HepG2 (cell line): ENCODE data around the gene TMEM114. TPM values are rescaled to one million over a fixed set of nuclear protein-coding genes. Genes with fewer than 3 reads are reported as not detected.
A peak's percentile ranks its signal among the peaks of the same experiment; 100 is the strongest.

Experiments used
- ATF7 ChIP-seq, 2 experiments: fragments of 450-650 bp in 1 of 2; sonication (generic) in 1 of 2; formaldehyde crosslinking in 1 of 2; IDR thresholded peaks; 2 replicates each; pipeline versions ENCODE4 v1.4.0 to v1.6.1; 2016 to 2020; ENCODE audit warnings: antibody characterized with exemption in 1 of 2, mild to moderate bottlenecking in 1 of 2, missing genetic modification reagents in 1 of 2
- NAIF1 ChIP-seq: sonication (generic); formaldehyde crosslinking; IDR thresholded peaks from 2 replicates; pipeline ENCODE4 v1.5.0; 2020; ENCODE audit warnings: mild to moderate bottlenecking, missing genetic modification reagents, borderline replicate concordance
- NFE2L2 ChIP-seq: fragments of 150-350 bp; IDR thresholded peaks from 2 replicates; pipeline ENCODE4 v1.6.1; 2014; ENCODE audit warnings: low read length
- PHF20 ChIP-seq: sonication (generic); formaldehyde crosslinking; IDR thresholded peaks from 2 replicates; pipeline ENCODE4 v1.5.0; 2020; ENCODE audit warnings: mild to moderate bottlenecking, missing genetic modification reagents
- POLR2G ChIP-seq: fragments of 200-400 bp; formaldehyde crosslinking; IDR thresholded peaks from 2 replicates; pipeline ENCODE4 v1.6.1; 2018; ENCODE audit warnings: mild to moderate bottlenecking, low read depth, low read length, moderate library complexity
- RFX3 ChIP-seq: IDR thresholded peaks from 2 replicates; pipeline ENCODE4 v1.6.1; 2016; ENCODE audit warnings: missing biosample characterization, missing genetic modification reagents
- SETDB1 ChIP-seq: sonication (generic); formaldehyde crosslinking; IDR thresholded peaks from 2 replicates; pipeline ENCODE4 v1.5.1; 2020; ENCODE audit warnings: missing genetic modification reagents, mild to moderate bottlenecking, borderline replicate concordance
- TEAD2 ChIP-seq: sonication (generic); formaldehyde crosslinking; IDR thresholded peaks from 2 replicates; pipeline ENCODE4 v1.9.0; 2021; ENCODE audit warnings: missing genetic modification reagents
- polyA plus RNA-seq, 8 experiments: library from polyadenylated mRNA; depleted of rRNA in 3 of 8; stranded (reverse) in 7 of 8; unstranded in 1 of 8; fragments of >200 nt; fragmentation: Illumina TruSeq in 4 of 8; extraction: Trizol in 4 of 8; gene quantifications; 2 replicates each; pipeline versions ENCODE4 v1.2.1 to v1.2.3, GENCODE V29; 2011 to 2016; ENCODE audit warnings: low read depth in 4 of 8, missing spikeins in 1 of 8, mixed read lengths in 1 of 8; ENCODE audit not compliant: insufficient read depth in 1 of 8
- total RNA-seq, 5 experiments: library from RNA; depleted of rRNA; stranded (reverse); fragments of >200 nt; fragmentation: Illumina TruSeq; extraction: Trizol; gene quantifications; 2 replicates each; pipeline ENCODE4 v1.2.3, GENCODE V29; 2016; ENCODE audit warnings: low read depth in 1 of 5
- TF ChIP-seq, protein P1 (sequence below), 2 experiments: fragments of 450-650 bp in 1 of 2; sonication (generic) in 1 of 2; formaldehyde crosslinking in 1 of 2; IDR thresholded peaks; 2 replicates each; pipeline versions ENCODE4 v1.6.1 to v1.8.0; 2016 to 2022; ENCODE audit warnings: antibody characterized with exemption in 1 of 2, mild to moderate bottlenecking in 1 of 2, missing genetic modification reagents in 1 of 2
- TF ChIP-seq, protein P2 (sequence below), 2 experiments: IDR thresholded peaks; 2 replicates each; pipeline ENCODE4 v1.6.1; 2011 to 2012; ENCODE audit warnings: low read length in 2 of 2, borderline replicate concordance in 1 of 2, low read depth in 1 of 2, mild to moderate bottlenecking in 1 of 2, moderate library complexity in 1 of 2
- TF ChIP-seq, protein P3 (sequence below): IDR thresholded peaks from 2 replicates; pipeline ENCODE4 v1.6.1; 2016; ENCODE audit warnings: missing compliant biosample characterization, missing genetic modification reagents, borderline replicate concordance
- TF ChIP-seq, protein P4 (sequence below): sonication (generic); formaldehyde crosslinking; IDR thresholded peaks from 2 replicates; pipeline ENCODE4 v1.8.1; 2023; ENCODE audit warnings: mild to moderate bottlenecking, inconsistent platforms, moderate library complexity, missing genetic modification reagents, borderline replicate concordance

Gene TMEM114
- total and polyA plus RNA-seq, 2 of the 13 experiments (the other 11 are each of a cell fraction or from before 2014, with no cell fraction given) = not detected

DNA sequence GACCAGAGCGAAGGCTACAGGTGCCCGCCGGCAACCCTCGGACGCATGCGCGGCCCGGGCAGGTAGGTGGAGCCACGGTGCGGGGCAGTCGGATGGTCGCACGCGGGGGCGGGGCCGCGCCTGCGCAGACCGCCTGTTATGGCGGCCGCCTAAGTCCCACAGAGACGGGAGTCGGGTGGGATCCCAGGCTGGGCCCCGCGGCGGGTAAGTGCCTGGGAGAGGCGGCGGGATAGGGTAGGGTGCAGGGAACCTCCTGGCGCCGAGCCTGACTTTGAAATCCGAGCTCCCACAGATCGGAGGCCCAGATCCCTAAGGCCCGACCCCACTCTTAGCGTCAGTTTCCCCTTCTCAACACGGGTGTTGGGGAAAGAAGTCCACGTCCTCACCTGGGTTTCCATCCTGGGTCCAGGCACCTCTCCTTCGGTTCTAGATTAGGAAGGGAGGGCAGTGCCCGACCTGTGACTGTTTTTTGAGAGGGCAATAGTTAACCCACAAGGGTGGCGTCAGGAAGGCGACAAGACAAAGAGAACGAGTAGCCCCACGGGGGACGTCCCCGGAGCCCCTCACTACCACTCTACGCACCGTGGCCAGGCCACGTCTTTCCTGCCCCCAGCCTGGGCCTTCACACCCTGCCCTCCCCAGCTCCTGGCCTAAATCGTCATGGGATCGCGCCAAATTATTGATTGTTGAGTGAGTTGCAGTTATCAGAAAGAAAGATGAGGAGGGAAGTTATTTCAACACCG lies 31.4 kb upstream of the TMEM114 start, which contains the start of gene METTL22 (continued):
- TF ChIP-seq, protein P1, sequence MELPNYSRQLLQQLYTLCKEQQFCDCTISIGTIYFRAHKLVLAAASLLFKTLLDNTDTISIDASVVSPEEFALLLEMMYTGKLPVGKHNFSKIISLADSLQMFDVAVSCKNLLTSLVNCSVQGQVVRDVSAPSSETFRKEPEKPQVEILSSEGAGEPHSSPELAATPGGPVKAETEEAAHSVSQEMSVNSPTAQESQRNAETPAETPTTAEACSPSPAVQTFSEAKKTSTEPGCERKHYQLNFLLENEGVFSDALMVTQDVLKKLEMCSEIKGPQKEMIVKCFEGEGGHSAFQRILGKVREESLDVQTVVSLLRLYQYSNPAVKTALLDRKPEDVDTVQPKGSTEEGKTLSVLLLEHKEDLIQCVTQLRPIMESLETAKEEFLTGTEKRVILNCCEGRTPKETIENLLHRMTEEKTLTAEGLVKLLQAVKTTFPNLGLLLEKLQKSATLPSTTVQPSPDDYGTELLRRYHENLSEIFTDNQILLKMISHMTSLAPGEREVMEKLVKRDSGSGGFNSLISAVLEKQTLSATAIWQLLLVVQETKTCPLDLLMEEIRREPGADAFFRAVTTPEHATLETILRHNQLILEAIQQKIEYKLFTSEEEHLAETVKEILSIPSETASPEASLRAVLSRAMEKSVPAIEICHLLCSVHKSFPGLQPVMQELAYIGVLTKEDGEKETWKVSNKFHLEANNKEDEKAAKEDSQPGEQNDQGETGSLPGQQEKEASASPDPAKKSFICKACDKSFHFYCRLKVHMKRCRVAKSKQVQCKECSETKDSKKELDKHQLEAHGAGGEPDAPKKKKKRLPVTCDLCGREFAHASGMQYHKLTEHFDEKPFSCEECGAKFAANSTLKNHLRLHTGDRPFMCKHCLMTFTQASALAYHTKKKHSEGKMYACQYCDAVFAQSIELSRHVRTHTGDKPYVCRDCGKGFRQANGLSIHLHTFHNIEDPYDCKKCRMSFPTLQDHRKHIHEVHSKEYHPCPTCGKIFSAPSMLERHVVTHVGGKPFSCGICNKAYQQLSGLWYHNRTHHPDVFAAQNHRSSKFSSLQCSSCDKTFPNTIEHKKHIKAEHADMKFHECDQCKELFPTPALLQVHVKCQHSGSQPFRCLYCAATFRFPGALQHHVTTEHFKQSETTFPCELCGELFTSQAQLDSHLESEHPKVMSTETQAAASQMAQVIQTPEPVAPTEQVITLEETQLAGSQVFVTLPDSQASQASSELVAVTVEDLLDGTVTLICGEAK (IDR thresholded peaks at IDR 0.05) = no peak
- TF ChIP-seq, protein P1 (CRISPR knock-in tag; IDR thresholded peaks at IDR 0.05) = peak; percentile 83
- TF ChIP-seq NFE2L2 (no peak), TEAD2 (CRISPR knock-in tag) (no peak; the same call in 1 of the 2 replicates), POLR2G (peak; percentile 99), ATF7 (IDR thresholded peaks at IDR 0.05) (no peak), ATF7 (CRISPR knock-in tag; IDR thresholded peaks at IDR 0.05) (no peak), SETDB1 (no peak), RFX3 (CRISPR knock-in tag) (no peak), NAIF1 (CRISPR knock-in tag) (no peak), PHF20 (CRISPR knock-in tag) (peak; percentile 89)
- TF ChIP-seq, protein P2, sequence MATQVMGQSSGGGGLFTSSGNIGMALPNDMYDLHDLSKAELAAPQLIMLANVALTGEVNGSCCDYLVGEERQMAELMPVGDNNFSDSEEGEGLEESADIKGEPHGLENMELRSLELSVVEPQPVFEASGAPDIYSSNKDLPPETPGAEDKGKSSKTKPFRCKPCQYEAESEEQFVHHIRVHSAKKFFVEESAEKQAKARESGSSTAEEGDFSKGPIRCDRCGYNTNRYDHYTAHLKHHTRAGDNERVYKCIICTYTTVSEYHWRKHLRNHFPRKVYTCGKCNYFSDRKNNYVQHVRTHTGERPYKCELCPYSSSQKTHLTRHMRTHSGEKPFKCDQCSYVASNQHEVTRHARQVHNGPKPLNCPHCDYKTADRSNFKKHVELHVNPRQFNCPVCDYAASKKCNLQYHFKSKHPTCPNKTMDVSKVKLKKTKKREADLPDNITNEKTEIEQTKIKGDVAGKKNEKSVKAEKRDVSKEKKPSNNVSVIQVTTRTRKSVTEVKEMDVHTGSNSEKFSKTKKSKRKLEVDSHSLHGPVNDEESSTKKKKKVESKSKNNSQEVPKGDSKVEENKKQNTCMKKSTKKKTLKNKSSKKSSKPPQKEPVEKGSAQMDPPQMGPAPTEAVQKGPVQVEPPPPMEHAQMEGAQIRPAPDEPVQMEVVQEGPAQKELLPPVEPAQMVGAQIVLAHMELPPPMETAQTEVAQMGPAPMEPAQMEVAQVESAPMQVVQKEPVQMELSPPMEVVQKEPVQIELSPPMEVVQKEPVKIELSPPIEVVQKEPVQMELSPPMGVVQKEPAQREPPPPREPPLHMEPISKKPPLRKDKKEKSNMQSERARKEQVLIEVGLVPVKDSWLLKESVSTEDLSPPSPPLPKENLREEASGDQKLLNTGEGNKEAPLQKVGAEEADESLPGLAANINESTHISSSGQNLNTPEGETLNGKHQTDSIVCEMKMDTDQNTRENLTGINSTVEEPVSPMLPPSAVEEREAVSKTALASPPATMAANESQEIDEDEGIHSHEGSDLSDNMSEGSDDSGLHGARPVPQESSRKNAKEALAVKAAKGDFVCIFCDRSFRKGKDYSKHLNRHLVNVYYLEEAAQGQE (IDR thresholded peaks at IDR 0.05; ENCODE audit: borderline replicate concordance in 1 of 2, low read depth in 1 of 2, low read length in 2 of 2) = peak in 1 of 2 experiments; percentile 45; a peak in 1 of 4 replicates
- TF ChIP-seq, protein P3, sequence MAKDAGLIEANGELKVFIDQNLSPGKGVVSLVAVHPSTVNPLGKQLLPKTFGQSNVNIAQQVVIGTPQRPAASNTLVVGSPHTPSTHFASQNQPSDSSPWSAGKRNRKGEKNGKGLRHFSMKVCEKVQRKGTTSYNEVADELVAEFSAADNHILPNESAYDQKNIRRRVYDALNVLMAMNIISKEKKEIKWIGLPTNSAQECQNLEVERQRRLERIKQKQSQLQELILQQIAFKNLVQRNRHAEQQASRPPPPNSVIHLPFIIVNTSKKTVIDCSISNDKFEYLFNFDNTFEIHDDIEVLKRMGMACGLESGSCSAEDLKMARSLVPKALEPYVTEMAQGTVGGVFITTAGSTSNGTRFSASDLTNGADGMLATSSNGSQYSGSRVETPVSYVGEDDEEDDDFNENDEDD (CRISPR knock-in tag) = peak; percentile 77
- TF ChIP-seq, protein P4, sequence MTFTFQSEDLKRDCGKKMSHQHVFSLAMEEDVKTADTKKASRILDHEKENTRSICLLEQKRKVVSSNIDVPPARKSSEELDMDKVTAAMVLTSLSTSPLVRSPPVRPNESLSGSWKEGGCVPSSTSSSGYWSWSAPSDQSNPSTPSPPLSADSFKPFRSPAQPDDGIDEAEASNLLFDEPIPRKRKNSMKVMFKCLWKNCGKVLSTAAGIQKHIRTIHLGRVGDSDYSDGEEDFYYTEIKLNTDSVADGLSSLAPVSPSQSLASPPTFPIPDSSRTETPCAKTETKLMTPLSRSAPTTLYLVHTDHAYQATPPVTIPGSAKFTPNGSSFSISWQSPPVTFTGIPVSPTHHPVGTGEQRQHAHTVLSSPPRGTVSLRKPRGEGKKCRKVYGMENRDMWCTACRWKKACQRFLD = peak; percentile 80; the same call in 1 of the 2 replicates
